Measurements from ENCODE around the gene DNAJC21.

DNA sequence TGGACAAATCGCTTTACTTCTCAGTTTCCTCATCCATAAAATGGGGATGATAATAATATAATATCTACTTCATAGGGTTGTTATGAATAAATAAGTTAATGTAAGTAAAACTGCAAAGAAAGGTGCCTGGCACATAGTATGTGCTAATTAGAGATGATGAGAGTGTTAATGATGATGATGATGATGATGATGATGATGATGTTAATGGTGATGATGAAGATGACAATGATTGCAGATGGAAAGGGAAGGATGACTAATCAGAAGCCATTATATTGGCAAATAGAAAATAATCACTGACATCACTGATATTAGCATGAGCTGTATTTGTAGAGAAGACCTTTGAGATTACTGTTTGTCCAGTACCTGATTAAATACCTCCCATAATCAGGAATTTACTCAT, 34.6 kb upstream of the DNAJC21 start:
- no peak for TF ChIP-seq JUND (IDR thresholded peaks at IDR 0.05)
- no peak for TF ChIP-seq SP1 (IDR thresholded peaks at IDR 0.05)
- no peak for TF ChIP-seq ZBTB33 (IDR thresholded peaks at IDR 0.05)
- TF ChIP-seq, protein P1, sequence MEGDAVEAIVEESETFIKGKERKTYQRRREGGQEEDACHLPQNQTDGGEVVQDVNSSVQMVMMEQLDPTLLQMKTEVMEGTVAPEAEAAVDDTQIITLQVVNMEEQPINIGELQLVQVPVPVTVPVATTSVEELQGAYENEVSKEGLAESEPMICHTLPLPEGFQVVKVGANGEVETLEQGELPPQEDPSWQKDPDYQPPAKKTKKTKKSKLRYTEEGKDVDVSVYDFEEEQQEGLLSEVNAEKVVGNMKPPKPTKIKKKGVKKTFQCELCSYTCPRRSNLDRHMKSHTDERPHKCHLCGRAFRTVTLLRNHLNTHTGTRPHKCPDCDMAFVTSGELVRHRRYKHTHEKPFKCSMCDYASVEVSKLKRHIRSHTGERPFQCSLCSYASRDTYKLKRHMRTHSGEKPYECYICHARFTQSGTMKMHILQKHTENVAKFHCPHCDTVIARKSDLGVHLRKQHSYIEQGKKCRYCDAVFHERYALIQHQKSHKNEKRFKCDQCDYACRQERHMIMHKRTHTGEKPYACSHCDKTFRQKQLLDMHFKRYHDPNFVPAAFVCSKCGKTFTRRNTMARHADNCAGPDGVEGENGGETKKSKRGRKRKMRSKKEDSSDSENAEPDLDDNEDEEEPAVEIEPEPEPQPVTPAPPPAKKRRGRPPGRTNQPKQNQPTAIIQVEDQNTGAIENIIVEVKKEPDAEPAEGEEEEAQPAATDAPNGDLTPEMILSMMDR (IDR thresholded peaks at IDR 0.05; ENCODE audit: low read depth, low read length, missing input control) = no peak
- no peak for TF ChIP-seq EGR1 (IDR thresholded peaks at IDR 0.05; ENCODE audit: low read depth in 2 of 2)
- TF ChIP-seq, protein P2, sequence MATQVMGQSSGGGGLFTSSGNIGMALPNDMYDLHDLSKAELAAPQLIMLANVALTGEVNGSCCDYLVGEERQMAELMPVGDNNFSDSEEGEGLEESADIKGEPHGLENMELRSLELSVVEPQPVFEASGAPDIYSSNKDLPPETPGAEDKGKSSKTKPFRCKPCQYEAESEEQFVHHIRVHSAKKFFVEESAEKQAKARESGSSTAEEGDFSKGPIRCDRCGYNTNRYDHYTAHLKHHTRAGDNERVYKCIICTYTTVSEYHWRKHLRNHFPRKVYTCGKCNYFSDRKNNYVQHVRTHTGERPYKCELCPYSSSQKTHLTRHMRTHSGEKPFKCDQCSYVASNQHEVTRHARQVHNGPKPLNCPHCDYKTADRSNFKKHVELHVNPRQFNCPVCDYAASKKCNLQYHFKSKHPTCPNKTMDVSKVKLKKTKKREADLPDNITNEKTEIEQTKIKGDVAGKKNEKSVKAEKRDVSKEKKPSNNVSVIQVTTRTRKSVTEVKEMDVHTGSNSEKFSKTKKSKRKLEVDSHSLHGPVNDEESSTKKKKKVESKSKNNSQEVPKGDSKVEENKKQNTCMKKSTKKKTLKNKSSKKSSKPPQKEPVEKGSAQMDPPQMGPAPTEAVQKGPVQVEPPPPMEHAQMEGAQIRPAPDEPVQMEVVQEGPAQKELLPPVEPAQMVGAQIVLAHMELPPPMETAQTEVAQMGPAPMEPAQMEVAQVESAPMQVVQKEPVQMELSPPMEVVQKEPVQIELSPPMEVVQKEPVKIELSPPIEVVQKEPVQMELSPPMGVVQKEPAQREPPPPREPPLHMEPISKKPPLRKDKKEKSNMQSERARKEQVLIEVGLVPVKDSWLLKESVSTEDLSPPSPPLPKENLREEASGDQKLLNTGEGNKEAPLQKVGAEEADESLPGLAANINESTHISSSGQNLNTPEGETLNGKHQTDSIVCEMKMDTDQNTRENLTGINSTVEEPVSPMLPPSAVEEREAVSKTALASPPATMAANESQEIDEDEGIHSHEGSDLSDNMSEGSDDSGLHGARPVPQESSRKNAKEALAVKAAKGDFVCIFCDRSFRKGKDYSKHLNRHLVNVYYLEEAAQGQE (IDR thresholded peaks at IDR 0.05) = no peak
- no peak for TF ChIP-seq MAX (IDR thresholded peaks at IDR 0.05)
- TF ChIP-seq FOXA1 (IDR thresholded peaks at IDR 0.05) = no peak
- no peak for TF ChIP-seq RXRA (IDR thresholded peaks at IDR 0.05)
- no peak for TF ChIP-seq YY1 (IDR thresholded peaks at IDR 0.05)
- no peak for TF ChIP-seq NR2F2 (IDR thresholded peaks at IDR 0.05)
- no peak for TF ChIP-seq ATF3 (IDR thresholded peaks at IDR 0.05)
- no peak for TF ChIP-seq GABPA (IDR thresholded peaks at IDR 0.05 in 1 of 2, conservative IDR thresholded peaks at IDR 0.05 in 1 of 2)
- no peak for TF ChIP-seq TAF1 (conservative IDR thresholded peaks at IDR 0.05)
